GM12874 (cell line): ENCODE data around the gene BCAS3.

ENCODE experiments used
- CTCF ChIP-seq: IDR thresholded peaks from 2 replicates; pipeline ENCODE4 v1.5.1; 2011; ENCODE audit warnings: low read depth, mild to moderate bottlenecking, control low read depth, low read length, moderate library complexity; ENCODE audit not compliant: insufficient read depth

Gene BCAS3

GRCh38 chr17:61185385-61185784 is 507.7 kb downstream of the BCAS3 start:
- no peak for TF ChIP-seq CTCF

- no peak for TF ChIP-seq CTCF
Measured at GRCh38 chr17:61187038-61187437, 509.4 kb downstream of the BCAS3 start.

GRCh38 chr17:61188081-61188480 is 510.4 kb downstream of the BCAS3 start:
- TF ChIP-seq CTCF, result no peak

- TF ChIP-seq CTCF, result no peak
Measured at GRCh38 chr17:61189968-61190367, 512.3 kb downstream of the BCAS3 start.

GRCh38 chr17:61196302-61196704 is 518.7 kb downstream of the BCAS3 start:
- no peak for TF ChIP-seq CTCF

- TF ChIP-seq CTCF, result no peak
Measured at GRCh38 chr17:61196799-61197198, 519.1 kb downstream of the BCAS3 start.

- no peak for TF ChIP-seq CTCF
Measured at GRCh38 chr17:61199431-61200338, 522.0 kb downstream of the BCAS3 start.
